Measurements from ENCODE around the gene ADAMTS2. TPM values are rescaled to one million over a fixed set of nuclear protein-coding genes. Genes with fewer than 3 reads are reported as not detected.

ADAMTS2 gene
- total and polyA plus RNA-seq, 2 experiments from 2014 or later = 1.6 to 8.1 TPM

GRCh38 chr5:179330186-179330900, 14.9 kb downstream of the ADAMTS2 start:
- Histone ChIP-seq H3F3A (replicated peaks; ENCODE audit: low read depth) (no peaks in the 10 kb centered on the region), H3K4me3 (no peak overlapping the region), H2AFZ (no peak overlapping the region), H3K4me2 (no peak overlapping the region), H4K20me1 (replicated peaks; ENCODE audit: insufficient read depth) (0 out of 2 replicates have a peak, but pooled peaks cover 3% of the 10 kb centered on the region), H3K27me3 (ENCODE audit: insufficient read depth) (peaks cover 11% of the 10 kb centered on the region), H3K9me2 (ENCODE audit: insufficient read depth) (no peaks in the 10 kb centered on the region), H3K27ac (ENCODE audit: low read depth) (no peak overlapping the region), H3K36me3 (ENCODE audit: insufficient read depth) (no peaks in the 10 kb centered on the region), H3K79me2 (replicated peaks; ENCODE audit: insufficient read depth) (no peaks in the 10 kb centered on the region), H3K4me1 (ENCODE audit: insufficient read depth) (peaks cover 9% of the 10 kb centered on the region)
- Mint-ChIP-seq H3K4me3 (no peak overlapping the region), H3K4me1 (peaks cover 25% of the 10 kb centered on the region), H3K36me3 (ENCODE audit: low read depth) (no peaks in the 10 kb centered on the region; the same call in 2 of the 3 replicates), H3K9me3 (peaks cover 3% of the 10 kb centered on the region; the same call in 1 of the 3 replicates), H3K27ac (no peak overlapping the region), H3K27me3 (ENCODE audit: insufficient read depth, low read depth, poor library complexity) (peaks cover 22% of the 10 kb centered on the region)
- DNase-seq (ENCODE audit: low spot score) (no peak), ATAC-seq (no peak)
- TF ChIP-seq ZNF331 (CRISPR knock-in tag; IDR thresholded peaks at IDR 0.05; ENCODE audit: low read depth) (no peak), CREB1 (CRISPR knock-in tag; IDR thresholded peaks at IDR 0.05; ENCODE audit: low read depth) (no peak), REST (IDR thresholded peaks at IDR 0.05; ENCODE audit: unreplicated experiment) (no peak), POLR2AphosphoS5 (IDR thresholded peaks at IDR 0.05; ENCODE audit: low read depth) (no peak), STAT1 (IDR thresholded peaks at IDR 0.05; ENCODE audit: unreplicated experiment) (no peak), NANOG (IDR thresholded peaks at IDR 0.05; ENCODE audit: borderline replicate concordance) (no peak)

GRCh38 chr5:179328291-179328690, 17.0 kb downstream of the ADAMTS2 start:
- H3K9me2 ChIP-seq (ENCODE audit: insufficient read depth) = no peaks in the 10 kb centered on the region
- H3K27ac ChIP-seq (ENCODE audit: low read depth) = no peak overlapping the region
- Mint-ChIP-seq H3K9me3 (peaks cover 3% of the 10 kb centered on the region; the same call in 1 of the 3 replicates), H3K27ac (no peak overlapping the region), H3K27me3 (ENCODE audit: insufficient read depth, low read depth, poor library complexity) (peaks cover 23% of the 10 kb centered on the region), H3K4me1 (peaks cover 19% of the 10 kb centered on the region), H3K36me3 (ENCODE audit: low read depth) (no peaks in the 10 kb centered on the region; the same call in 2 of the 3 replicates), H3K4me3 (no peak overlapping the region)
- TF ChIP-seq EZH2 (IDR thresholded peaks at IDR 0.05; ENCODE audit: low read depth, unreplicated experiment) = no peak
- no peak for TF ChIP-seq STAT1 (IDR thresholded peaks at IDR 0.05; ENCODE audit: unreplicated experiment)
- no peak for TF ChIP-seq JUNB (IDR thresholded peaks at IDR 0.05; ENCODE audit: unreplicated experiment)
- TF ChIP-seq NANOG (IDR thresholded peaks at IDR 0.05; ENCODE audit: borderline replicate concordance) = no peak
- TF ChIP-seq ZNF114 (CRISPR knock-in tag; IDR thresholded peaks at IDR 0.05) = no peak
- no peak for TF ChIP-seq REST (IDR thresholded peaks at IDR 0.05; ENCODE audit: unreplicated experiment)
- TF ChIP-seq CREB1 (CRISPR knock-in tag; IDR thresholded peaks at IDR 0.05; ENCODE audit: low read depth) = no peak
- no peak for TF ChIP-seq ETS1 (IDR thresholded peaks at IDR 0.05)
- peaks cover 9% of the 10 kb centered on the region; the same call in 1 of the 2 replicates for H3K4me1 ChIP-seq (ENCODE audit: insufficient read depth)
- H3K4me2 ChIP-seq = no peak overlapping the region
- H3K36me3 ChIP-seq (ENCODE audit: insufficient read depth) = no peaks in the 10 kb centered on the region
- H3F3A ChIP-seq (replicated peaks; ENCODE audit: low read depth) = no peaks in the 10 kb centered on the region
- DNase-seq (ENCODE audit: low spot score) = no peak
- H3K4me3 ChIP-seq = no peak overlapping the region
- H2AFZ ChIP-seq = no peak overlapping the region
- no peak for ATAC-seq
- H4K20me1 ChIP-seq (replicated peaks; ENCODE audit: insufficient read depth) = 0 out of 2 replicates have a peak, but pooled peaks cover 2% of the 10 kb centered on the region
- H3K79me2 ChIP-seq (replicated peaks; ENCODE audit: insufficient read depth) = no peaks in the 10 kb centered on the region
- H3K27me3 ChIP-seq (ENCODE audit: insufficient read depth) = peaks cover 11% of the 10 kb centered on the region

Data from GM23338 (cell line).